MM.1S (cell line): ENCODE results near the gene GABARAP.

Source experiments
- EZH2 ChIP-seq: fragments of 300-600 bp; sonication (generic); optimal IDR thresholded peaks from 2 replicates; pipeline ENCODE3; 2017; ENCODE audit warnings: low read depth, mild to moderate bottlenecking, antibody characterized with exemption, low read length, mixed read lengths
- EZH2phosphoT487 ChIP-seq: fragments of 300-600 bp; sonication (generic); IDR thresholded peaks from 2 replicates; pipeline ENCODE4 v1.6.1; 2018; ENCODE audit warnings: antibody characterized with exemption, low read length
- TF ChIP-seq, protein P1 (sequence below): fragments of 300-600 bp; sonication (generic); IDR thresholded peaks from 2 replicates; pipeline ENCODE4 v1.5.1; 2016; ENCODE audit warnings: antibody characterized with exemption, low read length, mixed read lengths

- TF ChIP-seq, protein P1, sequence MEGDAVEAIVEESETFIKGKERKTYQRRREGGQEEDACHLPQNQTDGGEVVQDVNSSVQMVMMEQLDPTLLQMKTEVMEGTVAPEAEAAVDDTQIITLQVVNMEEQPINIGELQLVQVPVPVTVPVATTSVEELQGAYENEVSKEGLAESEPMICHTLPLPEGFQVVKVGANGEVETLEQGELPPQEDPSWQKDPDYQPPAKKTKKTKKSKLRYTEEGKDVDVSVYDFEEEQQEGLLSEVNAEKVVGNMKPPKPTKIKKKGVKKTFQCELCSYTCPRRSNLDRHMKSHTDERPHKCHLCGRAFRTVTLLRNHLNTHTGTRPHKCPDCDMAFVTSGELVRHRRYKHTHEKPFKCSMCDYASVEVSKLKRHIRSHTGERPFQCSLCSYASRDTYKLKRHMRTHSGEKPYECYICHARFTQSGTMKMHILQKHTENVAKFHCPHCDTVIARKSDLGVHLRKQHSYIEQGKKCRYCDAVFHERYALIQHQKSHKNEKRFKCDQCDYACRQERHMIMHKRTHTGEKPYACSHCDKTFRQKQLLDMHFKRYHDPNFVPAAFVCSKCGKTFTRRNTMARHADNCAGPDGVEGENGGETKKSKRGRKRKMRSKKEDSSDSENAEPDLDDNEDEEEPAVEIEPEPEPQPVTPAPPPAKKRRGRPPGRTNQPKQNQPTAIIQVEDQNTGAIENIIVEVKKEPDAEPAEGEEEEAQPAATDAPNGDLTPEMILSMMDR, result no peak
- TF ChIP-seq EZH2 (no peak), EZH2phosphoT487 (no peak)
Observed at GRCh38 chr17:7205561-7205960, 36.7 kb downstream of the GABARAP start.
